OCI-LY3 (cell line): Measurements from ENCODE around the gene CORO6.

Source experiments
- H2AFZ ChIP-seq: fragments of 200-600, 300-600 bp; shearing (Covaris generic); 2 replicates; pipeline ENCODE4 v1.6.0; 2014; ENCODE audit warnings: antibody characterized with exemption, low read depth, low read length
- H3K27ac ChIP-seq: fragments of 200-600, 300-600 bp; sonication (generic); 2 replicates; pipeline ENCODE4 v1.5.1; 2014; ENCODE audit warnings: mild to moderate bottlenecking, low read length, moderate library complexity, mixed read lengths
- H3K27me3 ChIP-seq: fragments of 200-600, 300-600 bp; sonication (generic); 2 replicates; pipeline ENCODE4 v1.6.1; 2014; ENCODE audit warnings: low read depth, low read length, mixed read lengths
- H3K36me3 ChIP-seq: fragments of 200-600, 300-600 bp; sonication (generic); replicated peaks from 2 replicates; pipeline ENCODE3; 2014; ENCODE audit warnings: low read depth, low read length, mixed read lengths
- H3K4me1 ChIP-seq: fragments of 300-600, 200-600 bp; sonication (generic); 2 replicates; pipeline ENCODE4 v1.6.1; 2014; ENCODE audit warnings: low read length, mixed read lengths
- H3K4me2 ChIP-seq: fragments of 200-600, 300-600 bp; sonication (generic); 2 replicates; pipeline ENCODE4 v1.6.1; 2014; ENCODE audit warnings: low read length, mixed read lengths
- H3K4me3 ChIP-seq: fragments of 300-600, 200-600 bp; sonication (generic); 2 replicates; pipeline ENCODE4 v1.5.1; 2014; ENCODE audit warnings: antibody characterized with exemption, mild to moderate bottlenecking, low read length, moderate library complexity
- H3K79me2 ChIP-seq: fragments of 300-600, 200-600 bp; shearing (Covaris generic); 2 replicates; pipeline ENCODE4 v1.6.1; 2014; ENCODE audit warnings: mild to moderate bottlenecking, low read length, mixed read lengths
- H3K9ac ChIP-seq: fragments of 300-600, 200-600 bp; shearing (Covaris generic); 2 replicates; pipeline ENCODE4 v1.6.0; 2014; ENCODE audit warnings: mild to moderate bottlenecking, low read length, moderate library complexity
- H3K9me3 ChIP-seq: fragments of 200-600, 300-600 bp; shearing (Covaris generic); 2 replicates; pipeline ENCODE4 v1.6.1; 2014; ENCODE audit warnings: low read length, mixed read lengths; ENCODE audit not compliant: insufficient read depth
- H4K20me1 ChIP-seq: fragments of 200-600, 300-600 bp; sonication (generic); 2 replicates; pipeline ENCODE4 v1.6.1; 2016; ENCODE audit warnings: low read length, mixed read lengths; ENCODE audit not compliant: insufficient read depth
- EZH2phosphoT487 ChIP-seq: fragments of 200-600 bp; shearing (Covaris generic); IDR thresholded peaks from 2 replicates; pipeline ENCODE4 v1.6.1; 2018; ENCODE audit warnings: antibody characterized with exemption, mixed run types, low read depth
- TF ChIP-seq, protein P1 (sequence below): fragments of 200-600, 300-600 bp; sonication (generic); IDR thresholded peaks from 2 replicates; pipeline ENCODE4 v1.5.1; 2014; ENCODE audit warnings: antibody characterized with exemption, low read length, low read depth

CORO6 gene

DNA sequence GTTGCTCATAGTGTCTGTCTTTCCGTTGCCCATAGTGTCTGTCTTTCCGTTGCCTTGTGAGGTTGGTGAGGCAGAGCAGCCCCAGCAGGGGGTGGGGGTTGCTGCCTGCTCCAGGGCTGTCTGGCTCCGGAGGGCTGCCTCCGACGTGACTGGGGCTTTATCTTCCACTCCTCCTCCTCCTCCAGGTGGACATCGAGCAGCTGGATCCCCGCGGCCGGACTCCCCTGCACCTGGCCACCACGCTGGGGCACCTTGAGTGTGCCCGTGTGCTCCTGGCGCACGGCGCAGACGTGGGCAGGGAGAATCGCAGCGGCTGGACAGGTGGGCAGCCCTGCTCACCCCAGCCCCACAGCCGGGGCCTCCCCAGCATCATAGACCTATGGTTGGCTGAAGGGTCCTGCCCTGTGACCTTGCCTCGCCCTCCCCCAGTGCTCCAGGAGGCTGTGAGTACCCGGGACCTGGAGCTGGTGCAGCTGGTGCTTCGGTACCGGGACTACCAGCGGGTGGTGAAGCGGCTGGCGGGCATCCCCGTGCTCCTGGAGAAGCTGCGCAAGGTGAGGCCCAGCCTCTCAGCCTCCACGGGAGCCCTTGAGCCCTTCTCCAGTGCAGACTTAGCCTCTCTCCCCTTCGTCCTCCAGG lies 15.0 kb downstream of the CORO6 start:
- Histone ChIP-seq H3K4me1 (no peaks in the 10 kb centered on the region), H2AFZ (no peak overlapping the region), H3K27ac (no peak overlapping the region), H3K4me3 (no peak overlapping the region), H3K9ac (no peak overlapping the region), H3K27me3 (no peaks in the 10 kb centered on the region), H3K4me2 (no peak overlapping the region), H3K79me2 (peaks cover 7% of the 10 kb centered on the region; the same call in 1 of the 2 replicates), H3K36me3 (no peaks in the 10 kb centered on the region), H4K20me1 (peaks cover 2% of the 10 kb centered on the region; the same call in 1 of the 2 replicates), H3K9me3 (no peaks in the 10 kb centered on the region)
- TF ChIP-seq, protein P1, sequence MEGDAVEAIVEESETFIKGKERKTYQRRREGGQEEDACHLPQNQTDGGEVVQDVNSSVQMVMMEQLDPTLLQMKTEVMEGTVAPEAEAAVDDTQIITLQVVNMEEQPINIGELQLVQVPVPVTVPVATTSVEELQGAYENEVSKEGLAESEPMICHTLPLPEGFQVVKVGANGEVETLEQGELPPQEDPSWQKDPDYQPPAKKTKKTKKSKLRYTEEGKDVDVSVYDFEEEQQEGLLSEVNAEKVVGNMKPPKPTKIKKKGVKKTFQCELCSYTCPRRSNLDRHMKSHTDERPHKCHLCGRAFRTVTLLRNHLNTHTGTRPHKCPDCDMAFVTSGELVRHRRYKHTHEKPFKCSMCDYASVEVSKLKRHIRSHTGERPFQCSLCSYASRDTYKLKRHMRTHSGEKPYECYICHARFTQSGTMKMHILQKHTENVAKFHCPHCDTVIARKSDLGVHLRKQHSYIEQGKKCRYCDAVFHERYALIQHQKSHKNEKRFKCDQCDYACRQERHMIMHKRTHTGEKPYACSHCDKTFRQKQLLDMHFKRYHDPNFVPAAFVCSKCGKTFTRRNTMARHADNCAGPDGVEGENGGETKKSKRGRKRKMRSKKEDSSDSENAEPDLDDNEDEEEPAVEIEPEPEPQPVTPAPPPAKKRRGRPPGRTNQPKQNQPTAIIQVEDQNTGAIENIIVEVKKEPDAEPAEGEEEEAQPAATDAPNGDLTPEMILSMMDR = no peak
- TF ChIP-seq EZH2phosphoT487 = no peak

DNA sequence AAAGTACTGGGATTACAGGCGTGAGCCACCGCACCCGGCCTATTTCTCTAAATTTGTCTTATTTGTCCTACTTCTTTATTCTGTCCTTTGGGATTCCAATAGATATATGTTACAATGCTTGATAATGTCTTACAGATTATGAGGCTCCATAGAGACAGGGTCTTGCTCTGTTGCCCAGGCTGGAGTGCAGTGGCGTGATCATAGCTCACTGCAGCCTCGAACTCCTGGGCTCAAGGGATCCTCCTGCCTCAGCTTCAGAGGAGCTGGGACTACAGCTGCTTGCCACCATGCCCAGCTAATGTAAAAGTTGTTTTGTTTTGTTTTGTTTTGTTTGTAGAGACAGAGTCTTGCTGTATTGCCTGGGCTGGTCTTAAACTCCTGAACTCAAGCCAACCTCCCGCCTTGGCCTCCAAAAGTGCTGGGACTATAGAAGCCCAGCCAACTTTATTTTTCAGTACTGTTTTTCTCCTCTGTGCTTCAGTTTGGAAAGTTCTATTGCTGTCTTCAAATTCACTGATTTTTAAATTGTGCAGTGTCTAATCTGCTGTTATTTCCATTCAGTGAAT lies 19.5 kb downstream of the CORO6 start:
- Histone ChIP-seq H3K9ac (no peak overlapping the region), H3K4me3 (no peak overlapping the region), H3K4me2 (no peak overlapping the region), H3K27me3 (no peaks in the 10 kb centered on the region), H3K4me1 (no peaks in the 10 kb centered on the region), H3K27ac (no peak overlapping the region), H3K79me2 (peaks cover 25% of the 10 kb centered on the region), H2AFZ (no peak overlapping the region), H4K20me1 (peaks cover 2% of the 10 kb centered on the region; the same call in 1 of the 2 replicates), H3K9me3 (no peaks in the 10 kb centered on the region), H3K36me3 (no peaks in the 10 kb centered on the region)
- TF ChIP-seq, protein P1 = no peak
- no peak for TF ChIP-seq EZH2phosphoT487

DNA sequence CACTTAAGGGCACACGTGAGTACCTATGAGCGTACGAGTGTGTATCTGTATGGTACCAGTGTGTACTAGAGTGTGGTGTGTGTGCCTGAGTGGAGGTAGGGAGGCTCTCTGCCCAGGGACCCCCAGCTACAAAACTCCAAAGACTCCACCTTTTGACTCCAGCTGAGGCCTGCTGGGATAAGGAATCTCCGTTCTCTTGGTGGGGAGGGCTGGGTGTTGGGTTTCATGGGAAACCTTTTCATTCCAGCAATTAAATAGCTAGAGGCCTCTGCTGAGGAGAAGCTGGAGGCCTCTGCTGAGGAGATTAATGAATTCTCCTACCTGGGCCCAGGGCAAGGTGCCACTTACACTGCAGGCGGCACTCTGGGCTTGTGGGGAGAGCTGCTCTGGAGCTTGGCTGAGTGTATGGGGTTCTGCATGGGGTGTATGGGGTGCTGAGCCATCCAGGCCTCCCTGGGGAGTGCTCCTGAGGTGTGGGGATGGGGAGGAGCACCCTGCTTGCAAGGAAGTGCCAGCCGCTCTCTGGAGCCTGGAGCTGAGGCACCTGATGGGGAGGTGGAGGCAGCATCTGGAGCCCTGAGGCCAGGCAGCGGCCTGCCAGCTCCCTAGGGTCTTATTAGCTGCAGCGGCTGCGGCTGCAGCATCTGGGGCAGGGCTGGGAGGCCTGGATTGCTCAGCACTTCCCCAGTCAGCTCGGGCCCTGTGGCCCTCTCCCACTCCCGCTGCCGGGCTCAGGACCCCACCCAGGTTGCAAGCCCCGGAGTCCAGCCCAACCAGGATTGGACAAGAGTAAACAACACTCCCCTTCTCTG lies 25.1 kb downstream of the CORO6 start:
- H3K4me1 ChIP-seq = peaks cover 8% of the 10 kb centered on the region
- H2AFZ ChIP-seq = no peak overlapping the region
- no peak overlapping the region for H3K4me2 ChIP-seq
- H3K27me3 ChIP-seq = no peaks in the 10 kb centered on the region
- no peak overlapping the region for H3K27ac ChIP-seq
- TF ChIP-seq, protein P1 = no peak
- TF ChIP-seq EZH2phosphoT487 = no peak
- no peaks in the 10 kb centered on the region for H3K9me3 ChIP-seq
- H4K20me1 ChIP-seq = no peaks in the 10 kb centered on the region; the same call in 1 of the 2 replicates
- peaks cover 61% of the 10 kb centered on the region for H3K79me2 ChIP-seq
- H3K9ac ChIP-seq = no peak overlapping the region
- no peaks in the 10 kb centered on the region for H3K36me3 ChIP-seq
- H3K4me3 ChIP-seq = no peak overlapping the region

DNA sequence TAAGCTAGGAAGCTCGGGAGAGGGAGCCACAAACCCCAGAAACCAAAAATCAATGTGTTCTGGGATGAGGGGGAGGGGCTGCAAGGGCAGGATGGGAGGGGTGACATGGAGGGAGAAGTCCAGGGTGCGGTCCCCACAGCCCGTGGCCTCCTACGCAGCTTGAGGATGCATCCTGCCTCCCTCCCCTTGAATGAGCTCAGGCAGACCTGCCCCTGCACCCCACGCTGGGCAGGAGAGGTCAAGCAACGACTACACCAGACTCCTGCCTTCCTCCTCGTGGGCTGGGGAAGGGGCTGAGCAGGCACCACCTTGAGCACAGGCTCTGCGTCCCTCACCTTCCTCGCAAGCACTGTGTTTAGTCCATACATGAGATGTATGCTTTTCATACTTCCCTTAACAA lies 25.9 kb downstream of the CORO6 start:
- no peaks in the 10 kb centered on the region; the same call in 1 of the 2 replicates for H4K20me1 ChIP-seq
- no peaks in the 10 kb centered on the region for H3K9me3 ChIP-seq
- no peaks in the 10 kb centered on the region for H3K36me3 ChIP-seq
- peaks cover 60% of the 10 kb centered on the region for H3K79me2 ChIP-seq
- no peak overlapping the region for H3K27ac ChIP-seq
- no peak overlapping the region for H3K9ac ChIP-seq
- no peaks in the 10 kb centered on the region for H3K27me3 ChIP-seq
- no peak overlapping the region for H3K4me3 ChIP-seq
- H3K4me1 ChIP-seq = peaks cover 16% of the 10 kb centered on the region
- H2AFZ ChIP-seq = no peak overlapping the region
- no peak overlapping the region for H3K4me2 ChIP-seq
- TF ChIP-seq, protein P1 = no peak
- TF ChIP-seq EZH2phosphoT487 = no peak
